ENCODE results near the gene CEACAM6.

CEACAM6 gene

GRCh38 chr19:41821003-41821735 lies 65.8 kb downstream of the CEACAM6 start:
- in situ Hi-C loops (cut with MboI; ENCODE audit: low pct_unique_long_range_greater_than_20kb, low sequenced_read_pairs): no loop called here
- peak; percentile 79 for DNase-seq

All from KBM-7 (cell line).